ENCODE results near the gene DDX41. TPM values are rescaled to one million over a fixed set of nuclear protein-coding genes. Genes with fewer than 3 reads are reported as not detected.
"Not testable (repeated sequence)": the region's sequence is repeated elsewhere in the genome, so short reads cannot be mapped to it uniquely, and the experiment has no call there.

The DDX41 gene
- total RNA-seq, result 10 to 100 TPM; 63.4 to 96.5 (median 76.2) TPM

- WGBS, 2 donors, result 0% methylated on average over 4 to 10 of the region's 96 CpGs
- intact Hi-C loops (cut with DNase I), result no loop called here
- peaks cover 14 to 39% (median 15%) of the 10 kb centered on the region in 3 donors for H3K4me1 ChIP-seq
- no peaks in the 10 kb centered on the region for H3K9me3 ChIP-seq
- H3K4me3 ChIP-seq, result peak within 1 kb of the TSS; percentile 80 to 96 (median 91)
- H3K27me3 ChIP-seq, result no peaks in the 10 kb centered on the region
- peak within 1 kb of the TSS; percentile 87 to 93 (median 92) for H3K27ac ChIP-seq
- TF ChIP-seq CTCF (IDR thresholded peaks at IDR 0.05), result peak in 4 of 6 experiments; percentile 3 to 31 (median 30)
- peak in 3 of 4 donors; percentile 9 to 46 (median 16) for TF ChIP-seq POLR2A (IDR thresholded peaks at IDR 0.05)
- peak; percentile 84 for DNase-seq
- H3K36me3 ChIP-seq, result peaks cover 14 to 70% (median 34%) of the 10 kb centered on the region in 3 donors
Observed at GRCh38 chr5:177516601-177517568, at the start of gene DDX41. Gene DDX41, minus strand, starts transcription at chr5:177516961. Its CDS starts 16 bp downstream, at chr5:177516945.

GRCh38 chr5:177565046-177565445 is 48.3 kb upstream of the DDX41 start:
- H3K4me1 ChIP-seq, result peaks cover 0 to 2% (median 0%) of the 10 kb centered on the region in 3 donors
- H3K4me3 ChIP-seq, result no peak overlapping the region
- intact Hi-C loops (cut with DNase I), result no loop called here
- peaks cover 0 to 12% (median 0%) of the 10 kb centered on the region in 4 donors for H3K27me3 ChIP-seq
- DNase-seq, result no peak
- H3K9me3 ChIP-seq, result no peaks in the 10 kb centered on the region
- H3K27ac ChIP-seq, result no peak overlapping the region
- TF ChIP-seq POLR2A (IDR thresholded peaks at IDR 0.05) (no peak), CTCF (IDR thresholded peaks at IDR 0.05) (no peak)
- WGBS, 2 donors, result 46 to 62% methylated on average over 5 to 8 of the region's 8 CpGs
- no peaks in the 10 kb centered on the region for H3K36me3 ChIP-seq

- intact Hi-C loops (cut with DNase I); H3K9me3 ChIP-seq; H3K27me3 ChIP-seq; H3K36me3 ChIP-seq; H3K4me3 ChIP-seq; DNase-seq: not testable (repeated sequence)
- 23 to 42% methylated on average over 7 to 8 of the region's 8 CpGs for WGBS, 2 donors
- Histone ChIP-seq H3K4me1 (peaks cover 0 to 26% (median 4%) of the 10 kb centered on the region in 3 donors), H3K27ac (peak overlapping the region in 2 of 4 donors; percentile 56 to 68)
Observed at GRCh38 chr5:177559446-177559941, 42.7 kb upstream of the DDX41 start.

GRCh38 chr5:177557796-177558195 is 41.0 kb upstream of the DDX41 start:
- no peak overlapping the region for H3K27ac ChIP-seq
- no peaks in the 10 kb centered on the region for H3K9me3 ChIP-seq
- intact Hi-C loops (cut with DNase I), result no loop called here
- 93 to 100% methylated on average over 3 to 5 of the region's 5 CpGs for WGBS, 2 donors
- H3K4me1 ChIP-seq, result peaks cover 9 to 36% (median 11%) of the 10 kb centered on the region in 3 donors
- H3K27me3 ChIP-seq, result no peaks in the 10 kb centered on the region
- no peaks in the 10 kb centered on the region for H3K36me3 ChIP-seq
- TF ChIP-seq CTCF (IDR thresholded peaks at IDR 0.05) (no peak), POLR2A (IDR thresholded peaks at IDR 0.05) (no peak)
- DNase-seq, result no peak
- H3K4me3 ChIP-seq, result no peak overlapping the region

GRCh38 chr5:177557041-177557647 is 40.4 kb upstream of the DDX41 start:
- intact Hi-C loops (cut with DNase I), result no loop called here
- Histone ChIP-seq H3K4me1 (peaks cover 14 to 42% (median 14%) of the 10 kb centered on the region in 3 donors), H3K27me3 (no peaks in the 10 kb centered on the region), H3K4me3 (no peak overlapping the region), H3K36me3 (peaks cover 0 to 4% (median 0%) of the 10 kb centered on the region in 3 donors), H3K27ac (no peak overlapping the region), H3K9me3 (no peaks in the 10 kb centered on the region)
- 49 to 83% methylated on average over 4 of the region's 4 CpGs for WGBS, 2 donors
- DNase-seq, result no peak
- no peak for TF ChIP-seq CTCF (IDR thresholded peaks at IDR 0.05)
- TF ChIP-seq POLR2A (IDR thresholded peaks at IDR 0.05), result no peak

Data from esophagus squamous epithelium (tissue), 5 donors.